ENCODE measurements around the gene NET1. TPM values are rescaled to one million over a fixed set of nuclear protein-coding genes. Genes with fewer than 3 reads are reported as not detected.

NET1 gene
- total and polyA plus RNA-seq, 10 donors, result 4.6 to 19.5 (median 11.1) TPM

GRCh38 chr10:5494611-5495010 lies 82.3 kb downstream of the NET1 start:
- peaks cover 0 to 13% (median 6%) of the 10 kb centered on the region in 8 donors for H3K9me3 ChIP-seq
- no peak for DNase-seq
- H3K4me3 ChIP-seq, result no peak overlapping the region
- no peak for TF ChIP-seq POLR2A (IDR thresholded peaks at IDR 0.05)
- TF ChIP-seq POLR2AphosphoS5 (IDR thresholded peaks at IDR 0.05), result no peak
- TF ChIP-seq CTCF (IDR thresholded peaks at IDR 0.05 in 8 of 11, conservative IDR thresholded peaks at IDR 0.05 in 3 of 11), result no peak
- H3K36me3 ChIP-seq, result no peaks in the 10 kb centered on the region
- intact Hi-C loops (cut with DNase I; ENCODE audit: low total_unique reads), result no loop called here
- H3K27ac ChIP-seq, result no peak overlapping the region
- H3K4me1 ChIP-seq, result no peaks in the 10 kb centered on the region
- H3K27me3 ChIP-seq (replicated peaks in 1 of 7), result no peaks in the 10 kb centered on the region
- WGBS, 5 donors, result 76 to 93% (median 83%) methylated on average over 8 of the region's 8 CpGs

DNA sequence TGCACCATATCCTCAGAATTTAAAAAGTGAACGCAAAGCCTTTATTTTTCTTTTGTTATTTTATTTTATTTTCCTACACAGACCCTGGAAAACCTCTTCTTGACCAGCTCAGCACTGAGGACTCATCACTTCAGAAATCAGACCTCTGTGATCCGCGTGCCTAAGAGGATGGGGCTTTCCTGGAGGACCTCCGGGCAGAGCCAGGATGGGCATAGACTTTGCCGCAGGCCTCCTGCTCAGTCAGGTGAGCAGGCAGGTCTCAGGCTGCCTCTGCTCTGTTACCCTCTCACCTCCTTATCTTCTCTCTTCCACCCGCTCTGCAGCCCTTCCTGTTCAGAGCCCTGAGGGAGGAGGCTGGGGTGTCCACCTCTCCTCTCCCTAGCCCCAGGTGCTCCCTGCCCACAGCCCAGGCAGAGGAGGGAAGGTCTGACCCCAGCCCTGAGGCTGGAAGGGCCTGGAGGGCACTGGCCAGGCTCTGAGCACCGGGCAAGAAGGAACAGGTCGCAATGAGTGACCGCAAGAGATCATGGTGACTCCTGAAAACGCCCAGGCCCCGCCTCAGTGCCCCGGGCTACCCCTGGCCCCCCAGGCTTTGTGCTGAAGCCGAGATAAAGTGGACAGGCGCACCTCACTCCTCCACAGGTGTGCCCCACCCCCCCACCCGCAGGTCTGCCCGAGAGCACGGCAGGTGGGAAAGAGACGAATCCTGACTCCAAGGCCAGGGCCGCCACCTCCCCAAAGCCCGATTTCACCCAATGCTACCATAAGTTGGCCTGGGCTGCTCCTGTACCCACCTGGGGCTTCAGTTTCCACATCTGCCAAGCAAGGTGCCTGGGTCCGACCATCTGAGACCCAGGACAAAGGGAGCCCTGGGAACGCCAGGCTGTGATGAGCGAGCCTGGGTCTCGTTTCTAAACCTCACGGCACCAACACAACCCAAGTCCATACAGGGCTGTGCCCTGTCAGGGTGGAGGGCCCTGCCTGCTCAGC lies 84.2 kb downstream of the NET1 start:
- H3K27ac ChIP-seq, result no peak overlapping the region
- no peak overlapping the region for H3K4me3 ChIP-seq
- H3K27me3 ChIP-seq (replicated peaks in 1 of 7), result peaks cover 0 to 3% (median 0%) of the 10 kb centered on the region in 7 donors
- no peaks in the 10 kb centered on the region for H3K36me3 ChIP-seq
- peaks cover 0 to 13% (median 6%) of the 10 kb centered on the region in 8 donors for H3K9me3 ChIP-seq
- TF ChIP-seq POLR2AphosphoS5 (IDR thresholded peaks at IDR 0.05) (no peak), POLR2A (IDR thresholded peaks at IDR 0.05) (no peak), CTCF (IDR thresholded peaks at IDR 0.05 in 8 of 11, conservative IDR thresholded peaks at IDR 0.05 in 3 of 11) (no peak)
- H3K4me1 ChIP-seq, result no peaks in the 10 kb centered on the region
- no peak for DNase-seq
- intact Hi-C loops (cut with DNase I; ENCODE audit: low total_unique reads), result no loop called here
- 88 to 94% (median 90%) methylated on average over 18 to 25 of the region's 25 CpGs for WGBS, 5 donors

DNA sequence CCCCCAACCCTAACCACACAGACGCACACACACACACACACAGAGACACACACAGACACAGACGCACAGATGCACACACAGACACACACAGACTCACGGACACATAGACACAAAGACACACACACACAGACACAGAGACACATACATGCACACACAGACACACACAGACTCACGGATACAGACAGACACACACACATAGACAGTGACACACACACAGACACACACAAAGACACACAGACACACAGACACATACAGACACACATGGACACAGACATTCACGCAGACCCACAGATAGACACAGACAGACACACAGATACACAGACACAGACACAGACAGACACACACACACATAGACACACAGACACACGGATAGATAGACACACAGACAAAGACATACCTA lies 84.9 kb downstream of the NET1 start:
- DNase-seq, result no peak
- Histone ChIP-seq H3K36me3 (no peaks in the 10 kb centered on the region), H3K4me1 (peaks cover 0 to 1% (median 0%) of the 10 kb centered on the region in 6 donors), H3K4me3 (no peak overlapping the region), H3K27ac (no peak overlapping the region), H3K9me3 (peaks cover 0 to 6% (median 4%) of the 10 kb centered on the region in 8 donors), H3K27me3 (replicated peaks in 1 of 7) (peaks cover 0 to 8% (median 0%) of the 10 kb centered on the region in 7 donors)
- intact Hi-C loops (cut with DNase I; ENCODE audit: low total_unique reads), result no loop called here
- no peak for TF ChIP-seq POLR2A (IDR thresholded peaks at IDR 0.05)
- no peak for TF ChIP-seq CTCF (IDR thresholded peaks at IDR 0.05 in 8 of 11, conservative IDR thresholded peaks at IDR 0.05 in 3 of 11)
- TF ChIP-seq POLR2AphosphoS5 (IDR thresholded peaks at IDR 0.05), result no peak
- 65 to 95% (median 92%) methylated on average over 4 to 6 of the region's 6 CpGs for WGBS, 5 donors
